Glomerular visceral epithelial cell (primary cell): ENCODE data around the gene STAT5B.
"Not testable (repeated sequence)": the region's sequence is repeated elsewhere in the genome, so short reads cannot be mapped to it uniquely, and the experiment has no call there.

ENCODE experiments used
- DNase-seq: peaks from one replicate; pipeline ENCODE4 v3.0.0-alpha.2; 2016; ENCODE audit errors: extremely low spot score

The STAT5B gene

GRCh38 chr17:42276359-42276608 lies at the start of gene STAT5B:
Gene STAT5B (minus strand): TSS chr17:42276391. CDS start chr17:42232127, 44,264 bp downstream.
- peak; percentile 69 for DNase-seq

DNA sequence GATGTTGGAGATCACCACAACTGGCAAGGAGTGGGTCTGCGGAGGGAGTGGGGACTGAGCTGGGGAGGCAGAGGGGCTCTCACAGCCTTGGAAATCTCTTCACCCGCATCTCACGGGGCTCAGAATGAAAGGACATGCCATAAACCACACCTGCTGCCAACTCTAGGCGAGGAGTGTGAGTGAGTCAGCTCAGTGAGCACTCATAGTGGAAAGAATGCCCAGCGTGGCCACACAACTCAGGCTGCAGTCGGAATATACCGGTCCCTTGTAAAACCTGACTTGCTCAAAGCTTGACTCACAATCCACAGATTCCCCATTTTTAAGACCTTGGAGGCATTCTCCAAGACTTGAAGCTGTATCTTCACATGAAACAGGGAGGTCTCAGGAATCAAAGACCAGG lies 48.8 kb upstream of the STAT5B start:
- DNase-seq: peak; percentile 83

GRCh38 chr17:42323268-42323773 lies 47.1 kb upstream of the STAT5B start:
- DNase-seq: no peak

DNA sequence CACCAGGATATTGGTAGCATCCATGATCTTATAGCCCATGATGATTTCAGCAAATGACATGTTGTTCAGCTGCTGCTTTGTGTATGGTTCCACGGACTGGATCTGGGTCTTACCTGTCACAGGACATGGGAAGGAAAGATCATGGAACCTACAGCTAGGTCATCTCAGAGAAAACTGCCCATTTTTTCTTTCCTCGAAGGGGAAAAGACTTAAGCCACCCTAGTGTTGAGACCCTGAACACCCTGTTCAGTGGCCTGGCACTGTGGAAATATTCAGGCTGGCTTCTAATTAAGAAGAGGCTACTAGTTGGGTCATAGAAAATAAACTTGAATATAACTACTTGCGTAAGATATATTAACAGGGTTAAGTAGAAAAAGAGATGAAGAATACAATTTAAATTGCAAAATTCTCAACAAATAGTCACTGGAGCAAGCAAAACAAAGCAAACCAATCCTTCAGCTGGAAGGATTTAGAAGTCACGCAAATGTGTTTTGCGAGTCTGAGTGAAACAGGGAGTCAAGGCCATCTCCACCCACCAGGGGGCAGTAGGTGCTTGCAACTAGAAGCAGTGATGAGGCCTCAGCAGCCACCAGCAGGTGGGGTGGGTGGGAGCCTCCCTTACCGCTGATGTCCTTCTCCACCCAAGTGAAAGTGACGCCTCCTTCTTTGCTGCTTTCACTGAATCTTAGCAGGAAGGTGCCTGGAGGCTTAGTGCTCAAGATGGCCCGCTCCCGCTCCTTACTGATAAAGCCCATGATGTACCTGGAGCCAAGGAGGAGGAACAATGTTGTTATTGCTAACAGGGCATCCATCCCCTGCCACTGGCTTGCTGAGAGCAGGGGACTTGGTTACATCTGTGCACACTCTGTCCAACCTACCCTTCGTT lies 46.4 kb upstream of the STAT5B start:
- DNase-seq: peak; percentile 92

DNA sequence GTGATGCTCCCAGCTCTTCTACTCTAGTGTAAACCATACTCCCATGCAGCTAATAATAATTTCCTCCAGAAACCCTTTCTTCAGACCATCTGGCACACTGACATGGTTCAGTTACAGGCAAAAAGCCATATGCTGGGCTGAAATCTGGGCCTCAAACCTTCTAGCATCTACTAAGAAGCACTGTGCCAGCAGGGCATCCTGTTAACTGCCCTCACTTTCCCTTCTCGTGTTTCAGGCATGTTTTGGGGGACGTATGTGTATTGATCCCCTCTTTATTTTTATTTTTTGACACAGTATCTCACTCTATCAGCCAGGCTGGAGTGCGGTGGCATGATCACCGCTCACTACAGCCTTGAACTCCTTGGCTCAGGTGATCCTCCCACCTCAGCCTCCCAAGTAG lies 45.4 kb upstream of the STAT5B start:
- DNase-seq: no peak

- DNase-seq: not testable (repeated sequence)
Observed at GRCh38 chr17:42317967-42318366, 41.8 kb upstream of the STAT5B start.

GRCh38 chr17:42317266-42317845 lies 41.2 kb upstream of the STAT5B start:
- DNase-seq: no peak

DNA sequence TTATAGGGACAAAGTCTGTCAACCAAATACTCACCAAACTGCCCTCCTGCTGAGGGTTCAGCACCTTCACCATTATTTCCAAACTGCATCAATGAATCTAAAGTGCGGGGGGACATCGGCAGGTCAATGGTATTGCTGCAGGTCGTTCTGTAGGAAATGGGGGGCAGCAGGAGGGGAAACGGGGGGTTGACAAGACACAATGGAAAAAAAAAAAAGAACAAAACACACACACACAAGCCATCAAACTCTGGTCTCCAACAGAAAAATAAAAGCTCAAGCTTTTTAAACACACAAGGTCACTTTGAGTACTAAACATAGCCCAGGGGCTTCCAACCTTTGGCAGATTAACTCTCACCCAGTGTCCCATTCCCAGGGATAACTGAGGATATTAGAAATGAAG lies 40.6 kb upstream of the STAT5B start:
- DNase-seq: no peak

GRCh38 chr17:42315402-42316156 lies 39.4 kb upstream of the STAT5B start:
- DNase-seq: no peak

- DNase-seq: no peak
Observed at GRCh38 chr17:42313773-42314566, 37.8 kb upstream of the STAT5B start.

GRCh38 chr17:42313389-42313772 lies 37.2 kb upstream of the STAT5B start:
- DNase-seq: no peak

DNA sequence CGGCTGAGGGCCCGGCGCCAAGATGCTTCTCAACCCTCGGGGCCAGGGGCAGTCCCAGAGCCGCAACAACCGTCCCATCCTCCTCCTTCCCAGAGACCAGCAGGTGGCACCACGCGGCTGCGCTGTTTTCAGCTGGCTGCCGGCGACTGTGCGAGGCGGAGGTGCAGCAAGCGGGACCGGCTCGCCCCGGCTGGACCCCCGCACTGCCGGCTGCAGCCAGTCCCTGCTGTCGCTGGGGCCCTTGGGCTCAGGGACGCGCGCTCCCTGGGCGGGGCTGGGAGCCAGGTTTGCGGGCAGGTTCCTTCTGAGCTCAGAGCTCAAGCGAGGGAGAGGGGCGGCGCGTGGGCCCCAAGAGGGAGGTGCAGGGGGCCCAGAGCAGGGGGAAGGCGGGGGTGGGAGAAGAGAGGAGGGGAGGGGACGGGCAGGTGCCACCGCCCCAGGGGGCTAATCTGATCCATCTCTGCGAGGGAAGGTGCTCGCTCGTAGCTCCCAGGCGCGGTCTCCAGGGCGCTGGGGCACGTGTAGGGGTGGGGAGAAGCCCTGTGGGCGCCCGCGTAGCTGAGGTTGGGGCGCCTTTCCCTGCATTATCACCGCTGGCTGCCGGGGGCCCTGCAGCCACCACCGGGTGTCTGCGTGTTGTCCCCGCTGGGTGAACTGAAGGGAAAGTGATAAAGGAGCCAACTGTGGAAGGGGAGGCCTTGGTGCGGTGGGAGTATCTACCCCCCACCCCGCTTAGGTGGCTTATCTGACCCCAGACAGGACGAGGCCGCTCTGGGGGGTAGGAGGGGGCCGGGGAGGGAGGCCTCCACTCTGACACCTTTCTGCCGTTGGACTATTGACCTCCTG lies 36.3 kb upstream of the STAT5B start:
- peak; percentile 79 for DNase-seq

DNA sequence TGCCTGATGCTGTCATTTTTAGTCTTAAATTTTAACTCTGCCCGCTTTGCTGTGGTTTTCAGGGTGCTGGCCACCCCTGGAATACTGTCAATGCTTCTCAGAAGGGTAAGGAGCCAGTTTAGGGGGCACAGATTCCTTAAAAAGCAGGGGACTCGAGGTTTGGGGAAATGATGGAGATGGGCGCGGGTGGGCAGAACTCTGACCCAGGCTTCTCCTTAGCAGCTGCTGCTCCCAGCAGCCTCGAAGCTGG lies 35.8 kb upstream of the STAT5B start:
- DNase-seq: no peak

DNA sequence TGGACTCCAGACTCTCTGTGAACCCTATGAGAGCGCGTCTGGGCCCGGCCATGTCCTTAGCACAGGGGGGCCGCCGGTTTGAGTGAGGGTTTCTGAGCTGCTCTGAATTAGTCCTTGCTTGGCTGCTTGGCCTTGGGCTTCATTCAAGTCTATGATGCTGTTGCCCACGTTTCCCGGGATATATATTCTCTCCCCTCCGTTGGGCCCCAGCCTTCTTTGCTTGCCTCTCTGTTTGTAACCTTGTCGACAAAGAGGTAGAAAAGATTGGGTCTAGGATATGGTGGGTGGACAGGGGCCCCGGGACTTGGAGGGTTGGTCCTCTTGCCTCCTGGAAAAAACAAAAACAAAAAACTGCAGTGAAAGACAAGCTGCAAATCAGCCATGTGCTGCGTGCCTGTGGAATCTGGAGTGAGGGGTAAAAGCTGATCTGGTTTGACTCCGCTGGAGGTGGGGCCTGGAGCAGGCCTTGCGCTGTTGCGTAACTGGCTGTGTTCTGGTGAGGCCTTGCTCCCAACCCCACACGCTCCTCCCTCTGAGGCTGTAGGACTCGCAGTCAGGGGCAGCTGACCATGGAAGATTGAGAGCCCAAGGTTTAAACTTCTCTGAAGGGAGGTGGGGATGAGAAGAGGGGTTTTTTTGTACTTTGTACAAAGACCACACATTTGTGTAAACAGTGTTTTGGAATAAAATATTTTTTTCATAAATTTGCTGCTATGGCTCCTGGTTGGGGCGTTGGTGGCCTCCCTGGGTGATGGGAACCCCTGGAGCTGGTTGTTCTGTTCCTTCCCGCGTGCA lies 35.2 kb upstream of the STAT5B start:
- peak; percentile 52 for DNase-seq

DNA sequence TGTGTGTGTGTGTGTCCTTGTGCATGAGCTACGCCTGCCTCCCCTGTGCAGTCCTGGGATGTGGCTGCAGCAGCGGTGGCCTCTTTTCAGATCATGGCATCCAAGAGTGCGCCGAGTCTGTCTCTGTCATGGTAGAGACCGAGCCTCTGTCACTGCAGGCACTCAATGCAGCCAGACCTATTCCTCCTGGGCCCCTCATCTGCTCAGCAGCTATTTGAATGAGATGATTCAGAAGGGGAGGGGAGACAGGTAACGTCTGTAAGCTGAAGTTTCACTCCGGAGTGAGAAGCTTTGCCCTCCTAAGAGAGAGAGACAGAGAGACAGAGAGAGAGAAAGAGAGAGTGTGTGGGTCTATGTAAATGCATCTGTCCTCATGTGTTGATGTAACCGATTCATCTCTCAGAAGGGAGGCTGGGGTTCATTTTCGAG lies 34.6 kb upstream of the STAT5B start:
- DNase-seq: no peak

DNA sequence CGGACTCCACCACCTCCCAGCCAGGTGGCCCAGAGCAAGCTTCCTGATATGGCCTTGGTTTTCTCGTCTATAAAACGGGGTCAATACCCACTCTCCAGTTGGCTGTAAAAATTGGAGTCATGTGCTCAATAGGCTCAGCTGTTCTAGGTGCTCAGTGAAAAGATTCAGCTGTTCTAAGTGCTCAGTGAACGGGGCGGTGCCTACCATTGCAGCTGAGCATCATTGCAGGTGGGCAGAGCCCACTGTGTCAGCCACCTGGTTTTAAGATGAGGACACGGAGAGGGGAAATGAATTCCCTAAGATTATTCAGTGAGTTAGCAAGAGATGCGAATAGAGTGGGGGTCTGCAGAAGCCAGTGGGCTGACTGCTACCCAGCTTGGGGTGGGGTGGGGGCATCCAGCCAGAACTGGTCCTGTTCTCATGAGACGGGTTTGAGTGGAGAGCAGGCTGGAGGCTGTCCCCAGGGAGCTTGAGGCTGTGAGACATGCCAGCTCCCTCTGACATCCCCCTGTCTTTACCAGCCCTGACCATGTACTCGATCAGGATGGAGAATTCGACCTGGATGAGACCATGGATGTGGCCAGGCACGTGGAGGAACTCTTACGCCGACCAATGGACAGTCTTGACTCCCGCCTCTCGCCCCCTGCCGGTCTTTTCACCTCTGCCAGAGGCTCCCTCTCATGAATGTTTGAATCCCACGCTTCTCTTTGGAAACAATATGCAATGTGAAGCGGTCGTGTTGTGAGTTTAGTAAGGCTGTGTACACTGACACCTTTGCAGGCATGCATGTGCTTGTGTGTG lies 34.0 kb upstream of the STAT5B start:
- DNase-seq: no peak

- no peak for DNase-seq
Observed at GRCh38 chr17:42309142-42309541, 33.0 kb upstream of the STAT5B start.

GRCh38 chr17:42308446-42308845 lies 32.3 kb upstream of the STAT5B start:
- DNase-seq: no peak

- DNase-seq: no peak
Observed at GRCh38 chr17:42307362-42307927, 31.3 kb upstream of the STAT5B start.
